NCI-H1417 (cell line): ENCODE measurements around the gene MIPOL1.
A peak's percentile ranks its signal among the peaks of the same experiment; 100 is the strongest.
"Not testable (repeated sequence)": the region's sequence is repeated elsewhere in the genome, so short reads cannot be mapped to it uniquely, and the experiment has no call there.

ENCODE experiments used
- DNase-seq, 3 experiments: peaks; one replicate each; lab custom pipeline; 2025; lab: John Stamatoyannopoulos, UW

Gene MIPOL1

GRCh38 chr14:37234222-37234621, 36.5 kb downstream of the MIPOL1 start:
- DNase-seq = no peak

GRCh38 chr14:37236044-37236443, 38.3 kb downstream of the MIPOL1 start:
- DNase-seq = not testable (repeated sequence)

DNA sequence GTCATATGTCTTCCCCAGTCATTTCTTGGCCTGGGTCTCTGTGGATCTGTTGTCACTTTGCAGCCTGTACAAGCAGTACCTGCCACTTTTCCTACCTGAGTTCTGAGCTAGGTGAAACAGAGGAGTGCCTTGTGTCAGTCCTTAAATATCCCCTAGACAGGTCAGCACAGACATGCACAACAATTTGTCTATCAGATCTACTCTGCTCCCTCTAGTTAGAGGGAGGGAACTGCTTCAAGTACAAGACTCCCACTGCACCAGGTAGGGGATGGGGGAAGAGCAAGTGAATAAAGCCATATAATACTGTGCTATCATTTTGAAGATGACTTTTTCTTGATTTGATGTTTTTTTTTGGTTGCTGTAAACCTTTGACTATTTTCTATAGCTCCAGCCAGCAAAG, 39.4 kb downstream of the MIPOL1 start:
- DNase-seq = no peak

DNA sequence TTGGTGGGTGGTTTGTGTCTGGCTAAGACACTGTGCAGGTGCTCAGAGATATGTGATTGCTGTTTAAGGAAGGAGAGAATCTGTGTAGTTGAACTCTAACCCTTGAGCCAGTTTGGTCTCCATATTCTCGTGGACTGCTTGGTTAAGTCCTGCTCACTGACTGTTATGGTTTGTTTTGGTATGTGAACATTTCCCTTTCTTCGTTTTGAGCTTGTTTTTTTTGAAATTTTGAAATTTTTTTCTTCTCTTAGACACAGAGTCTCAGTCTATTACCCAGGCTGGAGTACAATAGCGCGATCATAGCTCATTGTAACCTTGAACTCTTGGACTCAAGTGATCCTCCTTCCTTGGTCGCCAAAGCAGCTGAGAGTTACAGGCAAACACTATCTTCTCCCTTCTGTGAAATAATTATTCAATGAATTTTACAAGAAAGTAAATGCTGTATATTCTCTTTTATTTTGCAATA, 40.0 kb downstream of the MIPOL1 start:
- no peak for DNase-seq

GRCh38 chr14:37241198-37241597, 43.5 kb downstream of the MIPOL1 start:
- DNase-seq = no peak

DNA sequence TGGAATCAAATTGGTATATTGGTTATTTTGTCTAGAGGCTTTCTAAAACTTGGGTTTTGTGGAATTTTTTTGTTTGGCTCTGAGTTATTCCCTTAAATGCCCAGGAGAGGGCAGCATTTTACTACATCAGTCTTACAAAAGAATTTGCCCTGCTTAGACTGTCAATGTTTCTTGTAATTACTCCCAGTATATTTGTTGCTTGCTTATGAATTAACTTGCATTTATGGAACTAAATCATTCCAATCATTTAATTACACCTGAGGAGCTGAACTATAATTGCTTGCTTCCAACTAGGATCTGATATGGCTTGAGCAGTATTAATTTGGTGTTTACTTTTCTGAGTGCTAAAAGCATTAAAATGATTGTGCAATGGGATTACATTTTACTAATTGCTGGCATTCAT, 48.7 kb downstream of the MIPOL1 start:
- peak; percentile 65 to 96 (median 72) for DNase-seq

DNA sequence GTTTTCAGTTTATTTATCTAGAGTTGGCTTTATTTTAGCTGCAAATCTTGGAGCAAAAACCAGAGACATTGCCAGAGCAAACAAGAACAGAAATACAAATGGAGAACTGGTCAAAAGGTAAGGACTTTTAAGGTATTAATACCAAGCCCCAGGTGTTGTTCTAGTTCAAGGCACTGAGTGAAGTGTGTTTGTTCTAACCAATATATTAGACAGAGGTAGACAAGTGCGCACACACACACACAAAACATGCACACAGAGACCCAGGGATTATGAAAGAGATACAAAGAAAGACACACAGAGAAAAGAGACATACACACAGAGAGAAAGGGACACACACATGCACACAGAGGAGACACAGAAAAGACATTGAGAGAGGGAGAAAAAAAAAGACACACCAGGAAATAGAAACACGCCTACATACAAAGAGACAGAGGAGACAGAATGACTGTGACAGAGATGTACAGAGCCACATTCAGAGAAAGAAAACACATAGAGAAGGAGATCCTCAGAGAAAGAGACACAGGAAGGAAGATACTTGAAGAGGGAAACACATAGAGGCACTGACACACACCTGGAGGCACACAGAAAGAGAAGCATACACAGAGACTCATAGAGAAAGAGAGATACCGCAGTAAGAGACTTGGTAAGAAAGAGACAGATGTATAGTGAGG, 50.2 kb downstream of the MIPOL1 start:
- peak; percentile 22 to 87 (median 81) for DNase-seq

GRCh38 chr14:37251775-37252174, 54.0 kb downstream of the MIPOL1 start:
- DNase-seq = peak in 2 of 3 experiments; percentile 13 to 71

- DNase-seq = peak in 2 of 3 experiments; percentile 31 to 70
Measured at GRCh38 chr14:37252434-37252833, 54.7 kb downstream of the MIPOL1 start.

- DNase-seq = peak; percentile 57 to 90 (median 61)
Measured at GRCh38 chr14:37253905-37254304, 56.2 kb downstream of the MIPOL1 start.

GRCh38 chr14:37254411-37254947, 56.7 kb downstream of the MIPOL1 start:
- peak in 1 of 3 experiments; percentile 71 for DNase-seq

DNA sequence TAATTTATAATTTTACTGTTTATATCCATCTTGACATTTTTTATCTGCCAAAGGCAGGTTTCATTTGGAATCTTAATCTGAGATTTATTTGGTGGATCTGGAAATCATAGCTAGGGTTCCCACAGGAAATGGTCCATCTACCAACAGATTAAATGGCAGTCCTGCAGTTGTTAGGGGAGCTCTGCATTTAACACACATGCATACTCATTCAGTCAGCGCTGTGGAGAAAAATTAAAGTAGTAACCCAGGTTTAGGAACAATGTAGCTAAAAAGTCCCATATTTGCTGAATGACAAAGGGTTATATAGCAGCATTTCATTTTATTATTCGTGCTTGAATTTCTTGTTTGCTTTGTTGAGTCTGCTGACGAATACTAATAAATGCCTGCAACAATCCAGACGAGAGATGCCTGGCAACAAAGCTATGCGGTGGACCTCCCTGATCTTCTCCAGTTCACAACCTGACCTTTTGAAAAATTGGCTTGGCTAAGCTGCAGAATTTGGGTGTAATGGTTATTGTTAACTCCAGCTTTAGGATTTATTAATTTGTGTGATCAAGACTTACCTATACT, 59.8 kb downstream of the MIPOL1 start:
- peak in 2 of 3 experiments; percentile 49 to 80 for DNase-seq

- DNase-seq = peak; percentile 32 to 90 (median 71)
Measured at GRCh38 chr14:37262649-37263048, 64.9 kb downstream of the MIPOL1 start.

- DNase-seq = no peak
Measured at GRCh38 chr14:37263656-37264236, 66.0 kb downstream of the MIPOL1 start.

DNA sequence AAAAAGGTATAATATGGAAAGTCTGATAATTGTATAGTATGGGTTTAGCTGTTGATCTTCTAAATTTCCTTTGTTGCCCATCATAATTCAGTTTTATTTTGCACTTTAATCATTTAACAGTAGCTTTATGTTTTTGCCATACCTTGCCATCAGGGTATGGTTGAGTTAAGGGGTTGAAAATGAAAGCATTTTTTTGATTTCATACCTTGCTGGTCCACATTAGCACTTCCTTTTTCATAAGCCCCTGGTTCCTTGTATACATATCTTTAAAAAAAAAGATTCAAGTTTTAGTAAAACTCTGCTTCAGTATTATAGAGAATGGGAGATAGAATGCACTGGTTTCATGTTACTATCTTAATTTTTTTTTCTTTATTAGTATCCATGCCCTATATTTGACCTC, 71.1 kb downstream of the MIPOL1 start:
- no peak for DNase-seq

DNA sequence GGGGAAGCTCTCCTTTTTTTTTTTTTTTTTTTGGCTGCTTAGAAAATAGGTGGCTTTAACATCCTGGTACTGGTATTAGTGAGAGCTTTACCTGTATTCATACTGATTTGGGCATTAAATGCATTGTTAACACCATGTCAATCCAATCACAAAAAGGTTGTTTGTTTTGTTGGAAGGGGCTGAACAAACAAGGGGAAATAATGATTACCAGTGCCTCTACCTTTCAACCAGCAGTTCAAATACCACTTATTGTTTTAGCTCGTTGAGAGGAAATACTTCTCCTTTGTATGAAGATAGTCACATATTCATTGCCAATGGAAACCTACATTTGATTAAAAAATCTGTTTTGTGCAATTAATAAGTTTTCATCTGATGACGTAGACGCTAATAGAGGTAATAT, 72.9 kb downstream of the MIPOL1 start:
- DNase-seq = peak in 2 of 3 experiments; percentile 50 to 86

GRCh38 chr14:37272569-37272968, 74.8 kb downstream of the MIPOL1 start:
- no peak for DNase-seq

DNA sequence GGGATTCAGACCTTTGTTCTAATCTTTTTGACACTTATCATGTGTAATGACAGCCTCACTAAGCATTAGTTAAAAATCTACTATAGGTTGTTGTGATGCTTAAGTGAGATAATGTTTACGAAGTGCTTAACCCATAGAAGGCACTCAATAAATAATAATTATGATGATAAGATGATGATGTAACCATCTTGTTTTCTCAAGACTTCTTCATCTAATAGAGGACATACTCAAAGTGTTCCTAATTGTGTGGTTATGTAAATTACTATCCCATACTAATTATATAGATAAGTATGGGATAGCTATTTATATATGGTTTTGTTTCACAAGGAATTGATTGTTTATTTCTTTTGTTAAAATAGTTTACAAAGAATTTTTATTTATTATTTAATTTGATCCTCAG, 76.9 kb downstream of the MIPOL1 start:
- DNase-seq = no peak

DNA sequence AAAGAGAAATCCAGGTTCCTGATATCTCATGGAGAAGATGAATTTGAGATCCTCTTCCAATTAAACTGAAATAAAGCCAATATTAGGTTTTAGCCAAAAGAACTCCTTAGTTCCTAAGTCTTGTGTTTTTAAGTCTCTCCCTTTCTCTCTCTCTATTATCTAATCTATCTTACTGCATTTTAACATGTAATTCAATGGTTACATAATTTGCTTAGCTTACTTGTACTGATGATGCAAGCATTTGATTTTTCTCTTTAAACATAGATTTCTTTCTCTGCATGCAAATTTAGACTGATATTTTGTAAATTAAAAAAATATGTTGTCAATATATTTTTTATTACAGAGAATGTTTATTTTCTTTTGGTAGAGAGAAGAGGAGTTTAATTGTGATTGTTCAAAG, 78.2 kb downstream of the MIPOL1 start:
- DNase-seq = no peak

GRCh38 chr14:37278636-37279538, 81.2 kb downstream of the MIPOL1 start:
- DNase-seq = no peak

DNA sequence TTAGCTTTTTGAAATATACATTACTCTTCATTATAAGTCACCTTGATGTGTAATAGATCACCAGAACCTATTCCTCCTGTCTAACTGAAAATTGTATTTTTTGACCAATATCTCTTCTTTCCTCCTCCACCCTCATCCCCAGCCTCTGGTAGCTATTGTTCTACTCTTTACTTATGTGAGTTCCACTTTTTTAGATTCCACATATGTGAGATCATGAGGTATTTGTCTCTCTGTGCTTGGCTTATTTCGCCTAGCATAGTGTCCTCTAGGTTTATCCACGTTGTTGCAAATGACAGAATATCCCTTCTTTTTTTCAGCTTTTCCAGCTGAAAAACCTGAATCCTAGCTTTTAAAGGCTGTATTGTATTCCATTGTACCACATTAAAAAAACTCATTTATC, 82.1 kb downstream of the MIPOL1 start:
- no peak for DNase-seq

DNA sequence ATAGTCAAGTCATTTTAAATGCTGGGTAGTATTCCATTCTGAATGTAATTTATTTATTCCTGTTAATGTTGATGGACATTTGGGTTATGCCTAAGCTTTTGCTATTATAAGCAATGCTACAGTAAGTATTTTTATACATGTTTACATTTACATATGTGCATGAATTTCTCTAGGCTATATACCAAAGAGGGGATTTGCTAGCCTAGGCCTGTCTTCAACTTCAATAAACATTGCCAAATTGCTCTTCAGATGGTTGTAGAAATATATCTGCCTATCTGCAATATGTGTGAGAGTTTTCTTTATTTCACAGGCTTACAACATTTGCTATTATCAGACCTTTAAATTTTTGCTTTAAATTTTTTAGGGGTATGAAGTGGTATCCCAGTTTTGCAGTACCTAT, 87.0 kb downstream of the MIPOL1 start:
- DNase-seq = no peak
